ENCODE results near the gene RAB14.
"Not testable (repeated sequence)": the region's sequence is repeated elsewhere in the genome, so short reads cannot be mapped to it uniquely, and the experiment has no call there.

Gene RAB14

DNA sequence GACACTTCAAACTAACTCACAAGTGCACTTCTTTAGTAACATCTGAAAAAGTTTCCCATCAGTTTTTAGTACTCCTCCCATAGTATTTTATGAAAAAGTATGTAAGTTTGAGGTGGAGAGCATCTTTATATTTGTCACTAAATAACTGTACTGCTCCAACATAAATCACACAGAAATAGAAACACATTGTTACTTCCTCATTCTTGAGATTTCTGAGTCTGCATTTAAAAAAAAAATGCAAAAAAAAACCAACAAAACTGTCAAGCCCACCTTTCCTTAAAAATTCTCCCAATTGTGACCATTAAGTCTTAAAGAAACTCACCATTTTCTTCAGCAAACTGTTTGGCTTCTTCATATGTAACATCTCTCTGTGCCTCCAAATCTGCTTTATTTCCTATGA is 18.7 kb downstream of the RAB14 start:
- H3K27ac ChIP-seq: no peak overlapping the region
- H3K4me1 ChIP-seq (ENCODE audit: low read depth, poor library complexity, severe bottlenecking): peaks cover 5% of the 10 kb centered on the region
- no peaks in the 10 kb centered on the region; the same call in 1 of the 2 replicates for H3K36me3 ChIP-seq (ENCODE audit: insufficient read depth)
- TF ChIP-seq, protein P1, sequence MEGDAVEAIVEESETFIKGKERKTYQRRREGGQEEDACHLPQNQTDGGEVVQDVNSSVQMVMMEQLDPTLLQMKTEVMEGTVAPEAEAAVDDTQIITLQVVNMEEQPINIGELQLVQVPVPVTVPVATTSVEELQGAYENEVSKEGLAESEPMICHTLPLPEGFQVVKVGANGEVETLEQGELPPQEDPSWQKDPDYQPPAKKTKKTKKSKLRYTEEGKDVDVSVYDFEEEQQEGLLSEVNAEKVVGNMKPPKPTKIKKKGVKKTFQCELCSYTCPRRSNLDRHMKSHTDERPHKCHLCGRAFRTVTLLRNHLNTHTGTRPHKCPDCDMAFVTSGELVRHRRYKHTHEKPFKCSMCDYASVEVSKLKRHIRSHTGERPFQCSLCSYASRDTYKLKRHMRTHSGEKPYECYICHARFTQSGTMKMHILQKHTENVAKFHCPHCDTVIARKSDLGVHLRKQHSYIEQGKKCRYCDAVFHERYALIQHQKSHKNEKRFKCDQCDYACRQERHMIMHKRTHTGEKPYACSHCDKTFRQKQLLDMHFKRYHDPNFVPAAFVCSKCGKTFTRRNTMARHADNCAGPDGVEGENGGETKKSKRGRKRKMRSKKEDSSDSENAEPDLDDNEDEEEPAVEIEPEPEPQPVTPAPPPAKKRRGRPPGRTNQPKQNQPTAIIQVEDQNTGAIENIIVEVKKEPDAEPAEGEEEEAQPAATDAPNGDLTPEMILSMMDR (conservative IDR thresholded peaks at IDR 0.05; ENCODE audit: low read depth, low read length): no peak
- H2AFZ ChIP-seq (ENCODE audit: low read depth): no peak overlapping the region
- H3K4me2 ChIP-seq: no peak overlapping the region
- H4K20me1 ChIP-seq (ENCODE audit: insufficient read depth): 0 out of 2 replicates have a peak, but pooled peaks cover 5% of the 10 kb centered on the region
- peaks cover 11% of the 10 kb centered on the region; the same call in 1 of the 2 replicates for H3K79me2 ChIP-seq (ENCODE audit: insufficient read depth, low read depth)
- H3K27me3 ChIP-seq (ENCODE audit: insufficient read depth, low read depth): no peaks in the 10 kb centered on the region
- no peak overlapping the region for H3K4me3 ChIP-seq (IDR thresholded peaks at IDR 0.05; ENCODE audit: insufficient read depth, low read depth, low read length)
- no peak overlapping the region for H3K9ac ChIP-seq

DNA sequence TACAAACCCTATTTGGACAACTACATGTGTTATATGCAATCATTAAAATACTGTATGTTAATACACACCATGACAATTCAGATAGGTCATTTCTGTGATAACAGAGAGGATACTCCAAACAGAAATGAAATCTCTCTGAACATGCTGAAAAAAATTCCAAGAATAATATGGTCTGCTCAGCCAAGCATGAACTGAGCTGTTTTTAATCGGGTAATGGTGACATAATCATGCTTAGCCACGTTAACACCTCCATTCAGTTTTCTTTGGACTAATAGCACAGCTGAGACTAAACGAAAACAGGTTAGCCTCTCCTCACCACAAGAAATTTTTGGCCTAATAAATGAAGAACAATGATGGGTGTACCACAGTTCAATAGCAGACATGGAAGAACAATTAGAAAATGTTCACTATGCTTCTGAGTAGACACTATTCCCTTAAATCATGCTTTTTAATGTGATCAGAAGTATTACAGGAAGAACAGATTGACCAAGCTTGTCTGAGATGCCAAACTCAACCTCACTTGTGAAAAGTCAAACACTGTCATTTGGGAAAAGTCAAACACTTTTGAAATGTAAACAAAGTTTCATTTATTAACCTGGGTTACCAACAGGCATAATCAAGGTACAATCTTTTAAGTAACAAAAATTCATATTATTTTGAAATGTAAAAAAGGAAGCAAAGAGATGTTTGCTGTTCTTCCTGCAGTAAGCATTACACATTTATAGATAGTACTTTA is 19.4 kb downstream of the RAB14 start:
- Histone ChIP-seq H3K9ac (no peak overlapping the region), H3K4me3 (IDR thresholded peaks at IDR 0.05; ENCODE audit: insufficient read depth, low read depth, low read length) (no peak overlapping the region), H2AFZ (ENCODE audit: low read depth) (no peak overlapping the region), H3K79me2 (ENCODE audit: insufficient read depth, low read depth) (peaks cover 3% of the 10 kb centered on the region; the same call in 1 of the 2 replicates), H3K27me3 (ENCODE audit: insufficient read depth, low read depth) (no peaks in the 10 kb centered on the region), H3K4me1 (ENCODE audit: low read depth, poor library complexity, severe bottlenecking) (peaks cover 5% of the 10 kb centered on the region), H3K4me2 (no peak overlapping the region), H3K27ac (no peak overlapping the region), H4K20me1 (ENCODE audit: insufficient read depth) (0 out of 2 replicates have a peak, but pooled peaks cover 5% of the 10 kb centered on the region), H3K36me3 (ENCODE audit: insufficient read depth) (no peaks in the 10 kb centered on the region; the same call in 1 of the 2 replicates)
- TF ChIP-seq, protein P1 (conservative IDR thresholded peaks at IDR 0.05; ENCODE audit: low read depth, low read length): no peak

GRCh38 chr9:121179930-121180681 is 21.6 kb downstream of the RAB14 start:
- H2AFZ ChIP-seq (ENCODE audit: low read depth): no peak overlapping the region
- no peaks in the 10 kb centered on the region; the same call in 1 of the 2 replicates for H3K36me3 ChIP-seq (ENCODE audit: insufficient read depth)

DNA sequence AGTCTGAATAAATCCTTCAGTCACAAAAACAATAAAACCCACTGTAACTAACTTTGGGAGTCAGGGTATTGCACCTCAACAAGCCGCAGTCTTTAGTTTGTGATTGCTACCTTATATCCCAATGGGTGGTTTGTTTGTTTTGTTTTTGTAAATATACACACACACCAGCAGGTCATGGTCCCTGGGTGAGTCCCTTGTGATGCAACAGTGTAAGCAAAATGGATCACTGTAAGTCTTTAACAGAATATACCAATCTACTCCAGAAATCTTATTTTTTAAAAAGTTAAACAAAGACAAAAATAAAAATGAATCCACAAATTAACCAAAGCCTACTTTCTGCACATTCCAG is 22.3 kb downstream of the RAB14 start:
- H3K4me3 ChIP-seq (IDR thresholded peaks at IDR 0.05; ENCODE audit: insufficient read depth, low read depth, low read length); H3K36me3 ChIP-seq (ENCODE audit: insufficient read depth); H3K27me3 ChIP-seq (ENCODE audit: insufficient read depth, low read depth); H3K9ac ChIP-seq; H3K79me2 ChIP-seq (ENCODE audit: insufficient read depth, low read depth); H3K4me2 ChIP-seq; H3K4me1 ChIP-seq (ENCODE audit: low read depth, poor library complexity, severe bottlenecking); H4K20me1 ChIP-seq (ENCODE audit: insufficient read depth); H2AFZ ChIP-seq (ENCODE audit: low read depth); H3K27ac ChIP-seq: not testable (repeated sequence)

More at GRCh38 chr9:121179930-121180681, 21.6 kb downstream of the RAB14 start:
- Histone ChIP-seq H4K20me1 (ENCODE audit: insufficient read depth) (0 out of 2 replicates have a peak, but pooled peaks cover 5% of the 10 kb centered on the region), H3K27me3 (ENCODE audit: insufficient read depth, low read depth) (no peaks in the 10 kb centered on the region), H3K4me1 (ENCODE audit: low read depth, poor library complexity, severe bottlenecking) (no peaks in the 10 kb centered on the region), H3K4me2 (no peak overlapping the region), H3K4me3 (IDR thresholded peaks at IDR 0.05; ENCODE audit: insufficient read depth, low read depth, low read length) (no peak overlapping the region), H3K79me2 (ENCODE audit: insufficient read depth, low read depth) (no peaks in the 10 kb centered on the region), H3K27ac (no peak overlapping the region), H3K9ac (no peak overlapping the region)
- TF ChIP-seq, protein P1 (conservative IDR thresholded peaks at IDR 0.05; ENCODE audit: low read depth, low read length): no peak
